Measurements from ENCODE around the gene ARSJ.

Gene ARSJ

DNA sequence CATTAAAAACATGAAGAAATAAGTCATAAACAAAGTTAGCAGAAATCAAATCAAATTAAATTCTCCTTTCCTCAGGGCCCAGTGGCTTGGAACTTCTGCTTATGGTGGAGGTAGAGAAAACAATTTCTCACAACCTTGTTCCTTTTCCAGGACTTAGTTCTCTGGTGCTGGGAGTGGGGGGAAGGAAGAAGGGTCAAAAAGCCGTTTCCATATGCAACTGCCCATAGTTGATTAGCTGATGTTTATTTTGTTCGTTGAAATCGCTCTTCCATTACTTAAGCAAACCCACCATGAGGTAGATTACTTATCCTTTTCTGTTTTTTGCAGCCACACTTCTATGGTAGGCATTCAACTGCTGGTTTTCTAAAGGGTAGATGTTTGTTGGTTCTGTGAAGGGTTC, 94.2 kb downstream of the ARSJ start:
- DNase-seq, result no peak

DNA sequence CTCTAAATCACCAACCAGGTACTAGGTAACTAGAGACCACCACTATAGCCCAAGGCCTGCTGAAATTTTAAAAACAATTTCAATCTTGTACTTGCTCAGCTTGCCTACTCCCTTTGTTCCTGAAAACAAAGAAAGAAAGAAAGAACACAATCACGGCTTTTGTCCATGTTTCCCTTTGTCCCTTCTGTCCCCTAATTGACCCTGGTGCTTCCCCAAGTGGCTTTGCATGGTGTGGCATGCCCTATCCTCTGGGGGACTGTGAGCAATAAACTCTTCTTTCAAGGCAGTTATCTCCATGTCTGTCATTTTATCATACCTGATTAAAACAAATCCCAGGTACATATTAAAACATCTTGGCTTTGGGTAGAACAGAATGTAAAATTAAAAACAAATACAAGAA, 94.8 kb downstream of the ARSJ start:
- DNase-seq, result no peak

DNA sequence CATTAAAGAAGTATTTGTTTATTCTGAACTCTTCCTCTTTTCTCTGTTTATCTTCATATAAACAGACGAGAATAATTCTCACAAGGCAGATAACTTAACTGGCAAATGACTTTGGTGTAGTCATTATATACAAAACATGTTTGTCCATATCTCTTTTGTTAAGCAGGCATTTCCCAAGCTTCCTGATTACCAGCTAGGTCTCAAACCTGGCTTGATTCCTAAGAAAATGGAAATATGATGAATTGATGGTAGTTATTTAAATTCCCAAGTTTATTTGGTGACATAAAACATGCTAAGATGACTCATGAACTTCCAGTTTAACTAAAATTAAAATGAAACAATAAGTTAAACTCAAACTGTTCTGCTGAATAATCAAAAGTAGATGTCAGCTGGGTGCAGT, 96.8 kb downstream of the ARSJ start:
- DNase-seq, result no peak

DNA sequence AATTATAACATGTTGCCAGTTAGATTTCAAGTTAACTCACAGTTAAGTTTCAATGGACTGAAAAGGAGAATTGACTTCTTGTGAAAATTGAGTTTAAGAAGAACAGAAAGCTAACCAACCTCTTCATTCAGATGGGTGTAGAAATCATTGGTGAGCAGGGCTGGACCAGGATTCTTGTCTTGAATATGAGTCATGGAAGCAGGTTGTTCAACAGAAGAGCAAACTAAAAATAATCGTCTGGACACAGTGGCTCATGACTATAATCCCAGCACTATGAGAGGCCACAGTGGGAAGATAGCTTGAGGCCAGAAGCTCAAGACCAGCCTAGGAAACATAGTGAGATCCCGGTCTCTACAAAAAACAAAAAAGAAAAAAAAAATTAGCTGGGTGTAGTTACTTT, 98.2 kb downstream of the ARSJ start:
- DNase-seq, result no peak

DNA sequence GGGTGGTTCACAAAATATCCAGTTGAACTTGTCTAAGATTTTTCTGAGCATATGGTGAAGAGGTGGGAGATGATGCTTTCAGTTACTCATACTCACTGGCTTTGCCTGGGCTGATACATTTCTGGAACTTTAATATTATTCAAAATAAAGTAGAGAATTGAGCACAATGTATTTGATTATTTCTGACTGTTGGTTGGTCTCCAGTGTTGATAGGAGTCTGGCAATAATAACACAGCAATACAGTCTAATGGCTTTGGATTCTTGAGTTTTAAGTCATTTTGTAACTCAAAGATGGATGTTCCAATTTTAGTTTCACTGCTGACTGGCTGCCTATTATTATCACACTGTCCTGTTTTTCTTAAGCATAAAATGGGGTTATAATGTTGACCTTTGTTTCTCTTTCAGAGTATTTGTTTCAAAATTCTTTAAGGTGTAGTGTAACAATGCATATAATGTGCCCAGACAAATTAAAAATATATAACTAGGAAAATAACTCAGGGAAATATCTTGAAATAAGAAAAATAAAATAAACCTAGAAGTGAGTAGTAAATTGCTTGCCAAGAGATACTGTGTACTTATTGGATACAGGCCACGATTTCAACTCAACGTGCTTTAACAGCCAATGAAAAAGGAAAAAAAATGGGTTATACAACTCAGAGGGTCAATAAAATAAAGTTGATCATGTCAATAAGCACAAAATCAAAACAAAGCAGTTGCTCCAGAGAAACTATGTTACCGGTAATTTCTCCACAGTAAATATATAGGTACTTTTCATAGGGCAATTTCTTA, 99.0 kb downstream of the ARSJ start:
- no peak for DNase-seq

DNA sequence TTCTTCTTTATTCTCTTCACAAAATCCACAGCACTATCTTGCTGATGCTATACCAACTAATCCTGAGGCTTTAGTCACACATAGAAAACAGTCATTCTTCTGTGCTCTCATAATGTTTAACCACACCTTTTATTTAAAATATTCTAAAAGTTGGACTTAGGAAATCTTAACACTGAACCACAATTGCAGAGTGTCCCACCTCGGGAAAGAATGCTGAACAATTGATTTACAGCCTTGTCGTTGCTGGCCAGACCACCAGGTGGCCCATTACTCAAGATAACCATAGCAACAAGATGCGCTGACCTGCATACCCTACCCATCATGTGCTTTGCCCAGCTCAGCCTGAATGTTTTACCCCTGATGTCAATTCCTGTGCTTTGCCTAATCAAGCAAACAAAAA, 100.8 kb downstream of the ARSJ start:
- DNase-seq, result peak; percentile 30

DNA sequence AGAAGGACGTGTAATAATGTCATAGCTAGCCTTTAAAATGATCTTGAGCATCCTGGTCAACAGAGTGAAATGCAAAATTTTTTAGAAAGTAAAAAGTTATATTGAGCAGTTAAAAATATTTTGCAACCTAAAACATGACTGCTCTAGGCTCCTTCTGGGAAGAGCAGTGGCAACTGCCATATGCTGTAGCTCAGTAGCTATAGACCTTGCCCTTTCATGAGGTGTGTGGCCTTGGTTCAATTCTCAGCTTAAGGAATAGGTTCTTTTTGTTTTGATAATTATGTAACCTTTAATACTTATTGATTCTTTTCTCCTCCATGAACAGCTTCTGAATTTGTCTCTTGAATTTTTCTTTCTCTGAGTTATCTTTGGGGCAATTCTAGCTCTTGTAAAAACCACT, 105.0 kb downstream of the ARSJ start:
- DNase-seq, result no peak

DNA sequence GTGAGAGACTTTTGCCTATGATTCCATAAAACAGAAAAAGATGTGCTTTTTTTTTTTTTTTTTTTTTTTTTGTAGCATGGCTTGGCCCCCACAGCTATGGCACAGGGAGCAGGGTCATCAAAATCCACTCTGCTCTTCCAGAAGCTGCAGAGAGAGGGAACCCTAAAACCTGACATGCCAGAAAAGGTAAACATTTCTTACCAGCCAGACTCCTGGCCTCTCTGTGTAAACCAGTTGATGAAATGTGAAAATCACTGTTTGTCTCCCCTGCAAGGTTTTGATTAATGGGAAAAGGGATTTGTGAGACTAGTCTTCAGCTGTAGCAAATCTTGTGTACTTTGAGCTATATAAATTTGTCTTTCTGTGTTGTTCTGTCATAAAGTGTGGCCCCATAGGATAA, 105.9 kb downstream of the ARSJ start:
- no peak for DNase-seq

DNA sequence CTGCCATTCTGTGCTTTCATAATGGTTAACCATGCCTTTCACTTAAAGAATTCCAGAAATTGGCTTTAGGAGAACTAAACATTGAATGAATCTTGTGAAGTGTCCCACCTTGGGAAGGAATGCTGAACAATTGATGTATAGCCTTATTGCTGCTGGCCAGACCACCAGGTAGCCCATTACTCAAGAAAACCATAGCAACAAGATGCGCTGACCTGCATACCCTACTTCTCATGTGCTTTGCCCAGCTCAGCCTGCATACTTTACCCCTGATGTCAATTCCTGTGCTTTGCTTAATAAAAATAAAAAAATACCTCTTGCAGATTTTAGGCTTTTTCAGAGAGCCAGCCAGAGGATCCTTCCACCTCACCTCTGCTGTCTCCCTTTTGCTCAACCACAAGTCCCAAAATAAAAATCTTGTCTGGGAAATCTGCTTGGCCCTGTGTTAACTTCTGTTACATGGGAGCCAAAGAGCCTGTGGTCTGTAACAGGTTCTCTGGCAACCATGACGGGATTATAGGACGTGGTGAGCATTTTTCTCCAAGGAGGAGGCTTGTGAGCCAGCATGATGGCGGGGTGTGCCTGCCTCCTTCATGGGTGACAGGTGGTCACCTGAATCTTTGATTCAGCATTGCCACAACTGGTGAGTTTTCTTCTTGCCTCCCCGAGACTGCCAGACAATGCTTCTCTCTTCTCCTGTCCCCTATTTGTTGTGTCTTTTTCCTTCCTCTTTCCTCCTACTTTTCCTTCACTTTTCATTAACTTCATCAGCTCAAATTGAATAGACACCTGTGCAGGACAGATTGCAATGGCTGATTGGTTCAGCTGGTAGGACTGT, 106.8 kb downstream of the ARSJ start:
- no peak for DNase-seq

DNA sequence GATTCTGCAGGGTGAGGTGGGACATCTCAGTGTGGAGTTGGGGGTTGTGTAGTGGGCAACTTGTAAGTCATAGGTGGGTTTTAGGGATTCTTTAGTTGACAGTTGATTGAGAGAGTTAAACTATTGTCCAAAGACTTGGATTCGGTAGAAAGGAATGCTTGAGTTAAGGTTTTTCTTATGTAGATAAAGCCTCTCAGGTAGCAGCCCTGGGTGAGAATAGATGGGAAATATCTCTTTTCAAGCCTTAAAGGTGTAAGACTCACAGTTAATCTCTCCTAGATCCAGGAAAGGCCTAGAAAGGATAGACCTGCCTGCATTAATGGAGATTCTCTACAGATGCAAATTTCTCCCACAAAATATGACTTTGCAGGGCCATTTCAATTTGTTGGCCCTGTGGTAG, 108.4 kb downstream of the ARSJ start:
- DNase-seq, result no peak

DNA sequence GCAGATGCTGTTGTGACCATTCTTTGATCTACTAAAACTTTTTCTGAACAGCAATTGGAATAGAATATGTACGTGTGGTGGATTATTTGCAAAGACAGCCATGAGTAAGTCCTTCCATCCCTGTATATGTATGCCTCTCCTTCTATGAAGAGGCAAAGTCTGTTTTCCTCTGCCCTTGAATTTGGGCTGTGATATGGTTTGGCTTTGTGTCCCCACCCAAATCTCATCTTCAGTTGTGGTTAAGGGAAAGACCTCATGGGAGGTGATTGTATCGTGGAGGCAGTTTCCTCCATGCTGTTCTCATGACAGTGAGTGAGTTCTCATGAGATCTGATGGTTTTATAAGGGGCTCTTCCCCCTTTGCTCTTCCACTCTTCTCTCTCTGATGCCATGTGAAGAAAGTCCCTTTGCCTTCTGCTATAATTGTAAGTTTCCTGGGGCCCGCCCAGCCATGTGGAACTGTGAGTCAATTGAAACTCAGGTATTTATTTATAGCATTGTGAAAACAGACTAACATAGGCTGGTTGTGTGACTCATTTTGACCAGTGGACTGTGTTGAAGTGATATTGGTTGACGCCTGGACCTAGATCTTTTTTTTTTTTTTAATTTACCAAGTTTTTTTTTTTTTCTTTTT, 109.6 kb downstream of the ARSJ start:
- no peak for DNase-seq

DNA sequence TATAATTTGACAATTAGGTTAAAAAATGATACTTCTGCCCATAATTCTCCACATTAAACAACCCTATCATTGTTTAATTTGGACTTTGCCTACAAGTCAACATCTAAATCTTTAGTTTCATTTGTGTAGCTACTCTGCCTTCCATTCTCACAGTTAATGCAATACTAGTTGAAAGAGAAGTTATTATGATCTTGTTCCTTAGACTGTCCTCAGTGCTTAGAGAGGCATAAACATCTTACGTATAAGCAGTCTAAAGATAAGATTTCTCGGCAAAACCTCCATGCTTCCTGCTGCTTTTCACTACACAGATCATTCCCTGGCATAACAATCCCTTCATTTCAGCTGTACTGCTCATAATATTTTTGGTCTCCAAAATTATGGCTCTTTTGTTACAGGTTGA, 112.8 kb downstream of the ARSJ start:
- no peak for DNase-seq

DNA sequence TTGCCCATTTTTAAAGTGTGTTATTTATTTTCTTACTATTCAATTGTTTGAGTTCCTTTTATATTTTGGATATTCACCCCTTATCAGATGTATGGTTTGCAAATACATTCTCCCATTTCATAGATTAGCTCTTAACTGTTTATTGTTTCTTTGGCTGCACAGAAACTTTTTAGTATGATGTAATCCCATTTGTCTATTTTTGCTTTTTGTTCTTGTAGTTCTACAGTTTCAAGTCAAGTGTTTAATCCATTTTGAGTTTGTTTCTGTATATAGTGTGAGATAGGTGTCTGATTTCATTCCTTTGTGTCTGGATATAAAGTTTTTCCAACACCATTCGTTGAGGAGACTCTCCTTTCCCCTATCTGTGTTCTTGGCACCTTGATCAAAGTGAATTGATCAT, 120.5 kb downstream of the ARSJ start:
- DNase-seq, result no peak

DNA sequence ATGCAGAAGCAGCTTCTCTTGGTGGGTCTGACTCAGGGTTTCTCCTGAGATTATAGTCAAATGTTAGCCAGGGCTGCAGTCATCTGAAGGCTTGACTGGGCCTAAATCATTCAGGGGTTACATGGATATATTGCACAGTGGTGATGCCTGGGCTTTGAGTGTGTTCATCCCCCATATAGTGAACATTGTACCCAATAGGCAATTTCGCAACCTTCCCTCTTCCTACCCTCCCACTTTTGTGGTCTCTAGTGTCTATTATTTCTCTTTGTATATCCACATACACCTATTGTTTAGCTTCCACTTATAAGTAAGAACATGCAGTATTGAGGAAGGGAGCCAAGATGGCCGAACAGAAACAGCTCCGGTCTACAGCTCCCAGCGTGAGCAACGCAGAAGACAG, 127.6 kb downstream of the ARSJ start:
- no peak for DNase-seq
